ENCODE measurements around the gene EMC9. TPM values are rescaled to one million over a fixed set of nuclear protein-coding genes. Genes with fewer than 3 reads are reported as not detected.

The EMC9 gene
- total RNA-seq, 1 experiment from 2014 or later: 42.0 TPM

DNA sequence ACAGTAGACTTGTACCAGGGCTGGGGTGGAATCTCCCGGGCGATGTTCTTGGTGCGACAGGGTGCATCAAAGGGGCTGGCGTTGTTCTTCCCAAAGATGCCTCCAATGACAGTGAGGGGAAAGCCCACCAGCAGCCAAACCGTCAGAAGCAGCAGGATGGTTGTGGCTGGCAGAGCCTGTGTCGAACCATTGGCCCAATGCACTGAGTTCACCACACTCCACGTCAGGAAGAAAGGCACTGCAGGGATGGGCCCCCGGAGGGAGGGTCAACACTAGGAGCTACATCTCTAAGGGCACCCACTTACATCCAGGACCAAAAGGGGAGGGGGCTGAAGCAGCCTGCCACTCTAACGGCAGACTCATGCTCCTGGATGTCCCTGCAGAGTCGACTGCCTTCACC lies 49.0 kb upstream of the EMC9 start:
- H2AFZ ChIP-seq (ENCODE audit: low read depth, low read length, poor library complexity, severe bottlenecking): no peak overlapping the region
- ATAC-seq (no peak), DNase-seq (ENCODE audit: low read depth, low spot score) (no peak)
- CTCF ChIA-PET: no interaction called here
- POLR2A ChIA-PET: no interaction called here
- H3K4me2 ChIP-seq (ENCODE audit: low read length): no peak overlapping the region
- H3K27me3 ChIP-seq (ENCODE audit: insufficient read depth, low read length): no peaks in the 10 kb centered on the region
- H3K27ac ChIP-seq (ENCODE audit: low read depth, low read length): no peak overlapping the region
- no peaks in the 10 kb centered on the region for H3K9me2 ChIP-seq (ENCODE audit: insufficient read depth)
- no TSS peak for BruUV-seq (replicated peaks)
- peaks cover 51% of the 10 kb centered on the region for H3K79me2 ChIP-seq (ENCODE audit: insufficient read depth, low read length)
- no peaks in the 10 kb centered on the region for H4K20me1 ChIP-seq (ENCODE audit: insufficient read depth)
- H3K9ac ChIP-seq (ENCODE audit: low read length): no peak overlapping the region
- H3K4me1 ChIP-seq (ENCODE audit: control insufficient read depth in 1 of 2, insufficient read depth in 2 of 2, low read length in 2 of 2): peaks cover 24 to 31% of the 10 kb centered on the region in 2 experiments
- RAD21 ChIA-PET (ENCODE audit: low non-redundant PET in 1 of 2, low total read pairs in 2 of 2, uncharacterized antibody in 2 of 2, unreplicated experiment in 2 of 2): no interaction called here
- peaks cover 27 to 29% of the 10 kb centered on the region in 2 experiments; a peak in 3 of 4 replicates for H3K36me3 ChIP-seq (ENCODE audit: control insufficient read depth in 1 of 2, insufficient read depth in 2 of 2, low read length in 2 of 2)
- H3K4me3 ChIP-seq (replicated peaks in 1 of 2; ENCODE audit: low read depth in 1 of 2, low read length in 2 of 2): no peak overlapping the region
- intact Hi-C loops (cut with micrococcal nuclease): no loop called here
- H3K9me3 ChIP-seq (ENCODE audit: control insufficient read depth in 1 of 2, insufficient read depth in 1 of 2, low read depth in 1 of 2, low read length in 2 of 2): no peaks in the 10 kb centered on the region
- TF ChIP-seq SRF (IDR thresholded peaks at IDR 0.05; ENCODE audit: low read depth): no peak
- TF ChIP-seq SIN3A (IDR thresholded peaks at IDR 0.05; ENCODE audit: low read depth): no peak
- TF ChIP-seq ATF3 (IDR thresholded peaks at IDR 0.05): no peak
- TF ChIP-seq, protein P1, sequence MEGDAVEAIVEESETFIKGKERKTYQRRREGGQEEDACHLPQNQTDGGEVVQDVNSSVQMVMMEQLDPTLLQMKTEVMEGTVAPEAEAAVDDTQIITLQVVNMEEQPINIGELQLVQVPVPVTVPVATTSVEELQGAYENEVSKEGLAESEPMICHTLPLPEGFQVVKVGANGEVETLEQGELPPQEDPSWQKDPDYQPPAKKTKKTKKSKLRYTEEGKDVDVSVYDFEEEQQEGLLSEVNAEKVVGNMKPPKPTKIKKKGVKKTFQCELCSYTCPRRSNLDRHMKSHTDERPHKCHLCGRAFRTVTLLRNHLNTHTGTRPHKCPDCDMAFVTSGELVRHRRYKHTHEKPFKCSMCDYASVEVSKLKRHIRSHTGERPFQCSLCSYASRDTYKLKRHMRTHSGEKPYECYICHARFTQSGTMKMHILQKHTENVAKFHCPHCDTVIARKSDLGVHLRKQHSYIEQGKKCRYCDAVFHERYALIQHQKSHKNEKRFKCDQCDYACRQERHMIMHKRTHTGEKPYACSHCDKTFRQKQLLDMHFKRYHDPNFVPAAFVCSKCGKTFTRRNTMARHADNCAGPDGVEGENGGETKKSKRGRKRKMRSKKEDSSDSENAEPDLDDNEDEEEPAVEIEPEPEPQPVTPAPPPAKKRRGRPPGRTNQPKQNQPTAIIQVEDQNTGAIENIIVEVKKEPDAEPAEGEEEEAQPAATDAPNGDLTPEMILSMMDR (IDR thresholded peaks at IDR 0.05 in 2 of 3, conservative IDR thresholded peaks at IDR 0.05 in 1 of 3; ENCODE audit: borderline replicate concordance in 1 of 3, insufficient read depth in 1 of 3, low read depth in 2 of 3, low read length in 2 of 3): no peak
- TF ChIP-seq POLR2AphosphoS5 (IDR thresholded peaks at IDR 0.05; ENCODE audit: low read depth, low read length): no peak
- TF ChIP-seq RAD21 (IDR thresholded peaks at IDR 0.05; ENCODE audit: low read depth): no peak
- no peak for TF ChIP-seq ZBTB33 (IDR thresholded peaks at IDR 0.05; ENCODE audit: extremely low read depth, insufficient replicate concordance, low read length)
- no peak for TF ChIP-seq EZH2phosphoT487 (IDR thresholded peaks at IDR 0.05; ENCODE audit: borderline replicate concordance)
- no peak for TF ChIP-seq ZFX (IDR thresholded peaks at IDR 0.05)
- TF ChIP-seq, protein P2, sequence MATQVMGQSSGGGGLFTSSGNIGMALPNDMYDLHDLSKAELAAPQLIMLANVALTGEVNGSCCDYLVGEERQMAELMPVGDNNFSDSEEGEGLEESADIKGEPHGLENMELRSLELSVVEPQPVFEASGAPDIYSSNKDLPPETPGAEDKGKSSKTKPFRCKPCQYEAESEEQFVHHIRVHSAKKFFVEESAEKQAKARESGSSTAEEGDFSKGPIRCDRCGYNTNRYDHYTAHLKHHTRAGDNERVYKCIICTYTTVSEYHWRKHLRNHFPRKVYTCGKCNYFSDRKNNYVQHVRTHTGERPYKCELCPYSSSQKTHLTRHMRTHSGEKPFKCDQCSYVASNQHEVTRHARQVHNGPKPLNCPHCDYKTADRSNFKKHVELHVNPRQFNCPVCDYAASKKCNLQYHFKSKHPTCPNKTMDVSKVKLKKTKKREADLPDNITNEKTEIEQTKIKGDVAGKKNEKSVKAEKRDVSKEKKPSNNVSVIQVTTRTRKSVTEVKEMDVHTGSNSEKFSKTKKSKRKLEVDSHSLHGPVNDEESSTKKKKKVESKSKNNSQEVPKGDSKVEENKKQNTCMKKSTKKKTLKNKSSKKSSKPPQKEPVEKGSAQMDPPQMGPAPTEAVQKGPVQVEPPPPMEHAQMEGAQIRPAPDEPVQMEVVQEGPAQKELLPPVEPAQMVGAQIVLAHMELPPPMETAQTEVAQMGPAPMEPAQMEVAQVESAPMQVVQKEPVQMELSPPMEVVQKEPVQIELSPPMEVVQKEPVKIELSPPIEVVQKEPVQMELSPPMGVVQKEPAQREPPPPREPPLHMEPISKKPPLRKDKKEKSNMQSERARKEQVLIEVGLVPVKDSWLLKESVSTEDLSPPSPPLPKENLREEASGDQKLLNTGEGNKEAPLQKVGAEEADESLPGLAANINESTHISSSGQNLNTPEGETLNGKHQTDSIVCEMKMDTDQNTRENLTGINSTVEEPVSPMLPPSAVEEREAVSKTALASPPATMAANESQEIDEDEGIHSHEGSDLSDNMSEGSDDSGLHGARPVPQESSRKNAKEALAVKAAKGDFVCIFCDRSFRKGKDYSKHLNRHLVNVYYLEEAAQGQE (IDR thresholded peaks at IDR 0.05; ENCODE audit: low read depth): no peak
- TF ChIP-seq YY1 (IDR thresholded peaks at IDR 0.05; ENCODE audit: extremely low read depth, insufficient replicate concordance, low read depth, low read length): no peak
- no peak for TF ChIP-seq ZNF274 (IDR thresholded peaks at IDR 0.05; ENCODE audit: low read depth, low read length)
- TF ChIP-seq CBX3 (IDR thresholded peaks at IDR 0.05; ENCODE audit: low read depth): no peak
